Activated CD8-positive, alpha-beta memory T cell treated with anti-CD3 and anti-CD28 coated beads for 36 hours (primary cell): ENCODE results near the gene CDHR5. TPM values are rescaled to one million over a fixed set of nuclear protein-coding genes. Genes with fewer than 3 reads are reported as not detected.

Source experiments
- CTCF ChIA-PET: fragments of 350-600 bp; sonication (Branson Sonifier 250); formaldehyde crosslinking; loops from one replicate; lab custom pipeline; 2021; ENCODE audit warnings: antibody characterized with exemption; lab: Charles Lee
- POLR2A ChIA-PET: fragments of 350-600 bp; sonication (Branson Sonifier 250); formaldehyde crosslinking; loops from one replicate; lab custom pipeline; 2021; ENCODE audit warnings: antibody characterized with exemption; lab: Charles Lee
- total RNA-seq, 2 experiments: library from RNA; stranded (reverse); gene quantifications; one replicate each; pipeline ENCODE4 v1.2.3, GENCODE V29; 2021

Gene CDHR5
- total RNA-seq, 2 experiments from 2014 or later, result not detected

DNA sequence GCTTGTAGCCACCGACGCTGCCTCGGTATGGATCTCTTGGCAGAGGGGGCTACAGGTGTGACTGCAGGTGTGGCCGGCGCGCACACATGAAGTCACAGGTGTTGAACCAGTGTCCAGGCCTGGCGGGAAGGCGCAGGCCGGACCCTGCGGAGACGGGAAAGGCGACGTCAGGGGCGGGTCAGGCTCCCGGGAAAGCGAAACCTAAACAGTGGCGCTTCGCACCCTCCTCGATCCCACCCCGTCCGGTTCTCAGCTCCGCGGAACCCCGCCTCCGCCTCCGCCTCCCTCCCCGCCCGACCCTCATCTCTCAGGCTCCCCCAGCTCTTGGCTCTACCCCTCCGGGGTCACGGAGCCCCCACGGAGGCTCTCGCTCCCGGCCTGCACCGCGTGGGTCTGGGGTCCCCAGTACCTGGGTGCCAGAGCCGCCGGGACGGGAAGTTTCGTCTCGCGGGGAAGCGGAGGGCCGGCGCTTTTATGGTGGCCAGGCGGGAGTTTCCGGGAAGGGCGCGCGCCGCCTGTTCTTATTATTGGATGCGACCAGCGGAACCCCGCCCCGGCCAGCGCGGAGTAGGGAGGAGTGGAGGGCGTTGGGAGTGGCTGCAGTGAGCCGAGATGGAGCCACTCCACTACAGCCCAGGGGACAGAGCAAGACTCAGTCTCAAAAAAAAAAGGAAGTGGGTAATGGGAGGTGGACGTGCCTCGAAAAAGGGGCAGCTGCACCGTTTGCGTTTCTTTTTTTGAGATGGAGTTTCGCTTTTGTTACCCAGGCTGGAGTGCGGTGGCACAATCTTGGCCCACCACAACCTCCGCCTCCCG, 9.0 kb downstream of the CDHR5 start, which contains the start of gene IRF7:
TSS of gene IRF7 (minus strand) at position 447 of the 816 bp plus-strand sequence. CDS start 586 bp downstream, outside the sequence.
- ChIA-PET POLR2A (interaction anchor here (0.6 to 2.5 kb wide), 4 partner anchors 37 to 161 kb away, joined by 3 to 9 read pairs (median 3); partner anchors contain the start of gene PHRF1), CTCF (interaction anchor here (0.6 to 3.1 kb wide), 3 partner anchors 97 to 108 kb away, joined by 3 to 9 read pairs (median 3); no protein-coding TSS in a partner anchor)

DNA sequence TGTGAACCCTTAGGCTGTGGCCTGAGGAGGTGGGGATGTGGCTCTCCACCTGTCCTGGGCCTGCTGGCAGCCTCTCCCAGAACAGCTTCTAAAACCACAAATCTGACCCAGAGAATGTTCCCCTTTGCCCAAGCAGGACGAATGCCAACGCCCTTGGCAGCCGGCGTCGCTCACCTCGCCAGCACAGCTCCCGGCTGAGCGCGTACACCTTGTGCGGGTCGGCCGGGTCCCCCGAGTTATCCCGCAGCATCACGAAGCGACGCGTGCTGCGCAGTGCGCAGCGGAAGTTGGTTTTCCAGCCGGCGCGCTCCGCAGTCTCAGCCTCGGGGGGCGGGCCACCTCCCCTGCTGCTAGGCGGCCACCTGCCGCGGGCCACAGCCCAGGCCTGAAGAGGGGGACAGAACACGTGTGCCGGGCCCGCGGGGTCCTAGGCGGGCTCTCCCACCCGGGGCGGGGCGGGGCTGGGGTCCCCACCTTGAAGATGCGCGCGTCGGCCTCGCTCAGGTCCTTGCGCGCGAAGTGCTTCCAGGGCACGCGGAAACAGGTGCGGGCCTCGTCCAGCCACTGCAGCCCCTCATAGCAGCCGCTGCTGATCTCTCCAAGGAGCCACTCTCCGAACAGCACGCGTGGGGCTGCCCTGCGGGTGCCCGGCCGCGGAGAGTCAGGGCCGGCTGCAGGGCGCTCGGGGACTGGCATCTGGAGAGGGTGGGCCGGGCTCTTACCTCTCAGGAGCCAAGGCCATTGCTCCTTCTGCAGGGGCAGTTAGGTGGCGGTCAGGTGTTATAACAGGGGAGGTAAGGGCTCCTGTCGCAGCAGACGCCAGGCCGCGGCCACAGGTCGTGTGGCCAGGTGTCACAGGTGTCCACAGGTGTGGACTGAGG, 9.9 kb downstream of the CDHR5 start:
- ChIA-PET POLR2A (interaction anchor here (0.7 to 2.5 kb wide), 2 partner anchors 39 to 205 kb away, joined by 6 to 9 read pairs; partner anchors contain the start of gene PHRF1), CTCF (interaction anchor here (0.6 to 3.1 kb wide), 2 partner anchors 96 to 109 kb away, joined by 3 to 9 read pairs; no protein-coding TSS in a partner anchor)

DNA sequence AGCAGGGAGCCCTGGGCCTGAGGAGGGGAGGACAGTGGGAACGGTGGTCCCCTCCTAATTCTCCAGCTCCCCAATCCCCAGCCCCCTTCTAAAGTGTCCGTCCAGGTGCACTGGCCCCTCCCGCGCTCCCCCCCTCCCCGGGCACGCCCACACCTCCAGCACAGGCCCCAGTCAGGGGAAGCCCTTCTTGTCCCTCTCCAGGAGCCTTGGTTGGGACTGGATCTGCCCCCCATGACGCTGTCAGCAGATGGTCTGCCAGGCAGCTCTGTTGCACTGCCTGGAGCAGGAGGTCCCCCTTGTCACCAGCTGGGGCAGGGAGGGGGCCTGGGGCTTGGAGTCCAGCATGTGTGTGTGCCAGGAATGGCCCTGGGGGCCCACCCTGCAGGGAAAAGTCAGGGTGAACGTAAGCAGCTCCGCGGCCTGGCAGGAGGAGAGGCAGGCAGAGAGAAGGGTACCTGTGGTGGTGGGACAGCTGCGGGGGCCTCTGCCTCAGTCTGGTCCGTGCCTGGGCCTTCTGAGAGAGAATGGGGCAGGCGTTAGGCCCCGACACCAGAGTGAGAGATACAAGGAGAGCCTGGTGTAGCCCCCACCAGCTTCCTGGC, 10.6 kb downstream of the CDHR5 start:
- CTCF ChIA-PET, result interaction anchor here (0.7 to 0.9 kb wide), 2 partner anchors 108 to 114 kb away, joined by 3 read pairs; no protein-coding TSS in a partner anchor
- POLR2A ChIA-PET, result interaction anchor here (0.6 to 2.5 kb wide), 3 partner anchors 38 to 206 kb away, joined by 3 to 9 read pairs (median 6); partner anchors contain the start of gene PHRF1

DNA sequence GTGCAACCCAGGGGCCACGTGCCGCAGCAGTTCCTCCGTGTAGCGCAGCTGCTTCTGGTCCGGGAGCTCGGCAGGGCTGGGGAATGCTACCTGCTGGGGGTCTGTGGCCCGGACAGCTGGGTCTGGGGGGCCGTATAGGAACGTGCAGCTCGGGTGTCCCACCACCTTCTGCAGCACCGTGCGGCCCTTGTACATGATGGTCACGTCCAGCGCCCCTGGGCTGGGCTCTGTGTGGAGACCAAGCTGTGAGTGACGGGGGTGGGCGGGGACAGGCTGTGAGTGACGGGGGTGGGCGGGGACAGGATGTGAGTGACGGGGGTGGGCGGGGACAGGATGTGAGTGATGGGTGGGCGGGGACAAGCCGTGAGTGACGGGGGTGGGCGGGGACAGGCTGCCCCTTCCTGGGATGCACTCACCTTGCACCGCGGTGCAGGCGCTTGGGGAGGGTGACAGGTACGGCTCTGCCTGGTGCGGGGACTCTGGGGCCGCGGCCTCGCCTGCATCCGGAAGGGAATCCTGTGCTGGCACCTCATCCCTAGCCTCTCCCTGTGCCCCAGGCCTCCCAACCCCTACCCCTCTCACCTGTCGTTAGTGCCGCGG, 11.3 kb downstream of the CDHR5 start:
- ChIA-PET POLR2A (interaction anchor here (0.6 kb wide), 1 partner anchor 38 kb away, joined by 3 read pairs; the partner anchor contains the start of gene PHRF1), CTCF (interaction anchor here (0.7 to 1.3 kb wide), 3 partner anchors 38 to 115 kb away, joined by 3 read pairs; partner anchors contain the start of gene PHRF1)

DNA sequence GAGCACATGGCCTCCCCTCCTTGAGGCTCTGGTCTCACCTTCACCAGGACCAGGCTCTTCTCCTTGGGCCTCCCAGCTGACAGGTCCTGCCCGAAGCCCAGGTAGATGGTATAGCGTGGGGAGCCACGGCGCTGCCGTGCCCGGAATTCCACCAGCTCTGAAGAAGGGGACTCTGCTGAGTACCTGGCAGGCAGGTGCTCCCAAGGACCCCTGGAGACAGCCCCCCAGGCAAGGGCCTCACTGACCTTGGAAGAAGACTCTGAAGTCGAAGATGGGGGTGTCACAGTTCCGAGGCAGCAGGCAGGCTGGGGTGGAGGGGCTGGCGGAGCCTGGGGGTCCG, 11.8 kb downstream of the CDHR5 start:
- ChIA-PET POLR2A (interaction anchor here (0.6 kb wide), 1 partner anchor 14 kb away, joined by 3 read pairs; the partner anchor contains the start of gene SCT), CTCF (interaction anchor here (1.3 kb wide), 1 partner anchor 37 kb away, joined by 3 read pairs; the partner anchor contains the start of gene PHRF1)

DNA sequence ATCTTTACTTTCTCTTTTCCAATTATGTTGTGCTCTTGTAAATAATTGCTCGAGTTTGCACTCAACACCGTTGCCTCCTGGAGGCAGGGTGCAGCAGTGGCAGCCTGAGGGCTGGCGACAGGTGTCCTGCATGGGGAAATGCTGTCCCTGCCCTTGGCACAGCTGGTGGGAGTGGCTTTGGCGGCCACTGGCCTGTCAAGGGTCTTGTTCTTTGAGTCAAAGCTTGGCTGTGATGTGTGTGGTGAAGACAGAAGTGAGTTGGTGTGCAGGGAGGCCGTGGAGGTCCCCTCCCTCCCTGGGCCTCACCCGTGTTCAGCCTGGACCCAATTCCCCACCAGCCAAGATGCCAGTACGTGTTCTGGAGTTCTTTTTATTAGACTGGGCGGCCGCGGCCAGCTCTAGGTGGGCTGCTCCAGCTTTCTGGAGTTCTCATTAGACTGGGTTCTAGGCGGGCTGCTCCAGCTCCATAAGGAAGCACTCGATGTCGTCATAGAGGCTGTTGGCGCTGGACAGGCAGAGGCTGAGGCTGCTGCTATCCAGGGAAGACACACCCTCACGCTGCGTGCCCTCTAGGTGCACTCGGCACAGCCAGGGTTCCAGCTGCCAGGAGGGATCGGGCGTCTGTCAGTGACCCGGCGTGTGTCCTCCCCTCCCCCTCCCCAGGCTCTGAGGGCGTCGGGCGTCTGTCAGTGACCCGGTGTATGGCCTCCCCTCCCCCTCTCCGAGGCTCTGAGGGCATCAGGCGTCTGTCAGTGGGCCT, 12.4 kb downstream of the CDHR5 start:
- POLR2A ChIA-PET, result interaction anchor here (0.6 to 1.6 kb wide), 2 partner anchors 15 to 46 kb away, joined by 3 read pairs; partner anchors contain the start of gene SCT
- CTCF ChIA-PET, result interaction anchor here (1.3 kb wide), 1 partner anchor 37 kb away, joined by 3 read pairs; the partner anchor contains the start of gene PHRF1

DNA sequence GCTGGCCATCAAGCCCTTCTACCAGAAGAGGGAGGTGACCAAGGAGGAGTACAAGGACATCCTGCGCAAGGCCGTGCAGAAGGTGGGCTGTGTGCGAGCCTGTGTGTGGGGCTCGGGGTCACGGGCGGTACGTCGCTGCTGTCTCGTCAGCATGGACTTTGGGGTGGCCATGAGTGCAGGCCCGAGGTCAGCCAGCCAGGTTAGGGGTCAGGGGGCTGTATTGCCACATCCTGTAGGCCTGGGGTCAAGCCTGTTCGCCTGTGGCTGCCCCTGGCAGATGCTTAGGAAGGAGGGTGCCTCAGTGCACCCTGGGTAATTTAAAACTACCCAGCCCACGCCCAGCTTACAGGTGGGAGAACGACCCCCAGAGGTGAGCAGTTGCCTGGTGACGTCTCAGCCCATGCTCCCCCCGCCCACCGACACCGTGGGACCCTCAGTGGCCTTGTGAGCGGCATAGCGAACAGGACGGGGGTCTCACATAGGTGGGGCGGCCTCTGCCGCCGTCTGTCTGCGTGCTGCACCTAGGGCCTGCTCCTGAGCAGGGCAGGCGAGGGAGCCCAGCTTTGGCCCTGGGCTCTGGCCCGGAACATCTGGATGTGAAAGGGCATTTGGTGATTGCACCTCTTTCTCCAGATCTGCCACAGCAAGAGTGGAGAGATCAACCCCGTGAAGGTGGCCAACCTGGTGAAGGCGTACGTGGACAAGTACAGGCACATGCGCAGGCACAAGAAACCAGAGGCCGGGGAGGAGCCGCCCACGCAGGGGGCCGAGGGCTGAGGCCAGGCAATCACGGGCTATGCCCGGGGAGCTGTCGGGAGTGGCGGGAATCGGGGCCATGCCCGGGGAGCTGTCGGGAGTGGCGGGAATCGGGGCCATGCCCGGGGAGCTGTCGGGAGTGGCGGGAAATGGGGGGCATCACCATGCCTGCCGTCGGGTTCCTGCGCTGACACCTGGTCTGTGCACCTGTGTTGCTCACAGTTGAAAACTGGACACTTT, 13.5 kb downstream of the CDHR5 start:
- CTCF ChIA-PET, result no interaction called here
- POLR2A ChIA-PET, result interaction anchor here (1.6 kb wide), 1 partner anchor 45 kb away, joined by 3 read pairs; no protein-coding TSS in a partner anchor

DNA sequence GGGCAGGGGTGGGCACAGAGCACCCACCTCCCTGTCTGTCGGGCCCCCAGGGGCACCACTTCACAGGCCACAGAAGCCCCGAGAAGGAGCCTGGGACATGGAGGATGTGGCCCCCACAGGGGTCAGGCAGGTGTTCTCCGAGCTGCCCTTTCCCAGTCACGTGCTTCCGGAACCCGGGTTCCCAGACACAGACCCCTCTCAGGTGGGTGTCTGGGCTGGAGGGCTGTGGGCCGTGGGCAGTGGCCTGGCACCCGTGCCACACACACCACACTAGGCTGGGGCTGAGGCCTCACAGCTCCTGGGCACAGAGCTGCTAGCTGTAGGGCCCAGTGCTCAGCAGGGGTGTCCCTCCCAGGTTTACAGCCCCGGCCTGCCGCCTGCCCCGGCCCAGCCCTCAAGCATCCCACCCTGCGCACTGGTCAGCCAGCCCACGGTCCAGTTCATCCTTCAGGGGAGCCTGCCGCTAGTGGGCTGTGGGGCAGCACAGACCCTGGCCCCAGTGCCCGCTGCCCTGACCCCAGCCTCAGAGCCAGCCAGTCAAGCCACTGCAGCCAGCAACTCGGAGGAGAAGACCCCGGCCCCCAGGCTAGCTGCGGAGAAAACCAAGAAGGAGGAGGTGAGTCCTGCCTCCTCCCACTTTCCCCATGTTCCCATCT, 14.5 kb downstream of the CDHR5 start:
- ChIA-PET POLR2A (no interaction called here), CTCF (no interaction called here)

DNA sequence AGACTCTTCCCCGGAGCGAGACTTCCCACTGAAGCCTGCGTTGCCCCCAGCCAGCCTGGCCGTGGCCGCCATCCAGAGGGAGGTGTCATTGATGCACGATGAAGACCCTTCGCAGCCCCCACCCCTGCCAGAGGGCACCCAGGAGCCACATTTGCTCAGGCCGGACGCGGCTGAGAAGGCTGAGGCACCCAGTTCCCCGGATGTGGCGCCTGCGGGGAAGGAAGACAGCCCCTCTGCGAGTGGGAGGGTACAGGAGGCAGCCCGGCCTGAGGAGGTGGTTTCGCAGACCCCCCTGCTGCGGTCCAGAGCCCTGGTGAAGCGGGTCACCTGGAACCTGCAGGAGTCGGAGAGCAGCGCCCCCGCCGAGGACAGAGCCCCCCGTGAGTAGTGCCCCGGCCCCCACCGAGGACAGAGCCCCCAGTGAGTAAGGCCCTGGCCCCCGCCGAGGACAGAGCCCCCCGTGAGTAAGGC, 15.4 kb downstream of the CDHR5 start:
- CTCF ChIA-PET, result interaction anchor here (0.5 kb wide), 1 partner anchor 87 kb away, joined by 3 read pairs; no protein-coding TSS in a partner anchor
- POLR2A ChIA-PET, result no interaction called here

DNA sequence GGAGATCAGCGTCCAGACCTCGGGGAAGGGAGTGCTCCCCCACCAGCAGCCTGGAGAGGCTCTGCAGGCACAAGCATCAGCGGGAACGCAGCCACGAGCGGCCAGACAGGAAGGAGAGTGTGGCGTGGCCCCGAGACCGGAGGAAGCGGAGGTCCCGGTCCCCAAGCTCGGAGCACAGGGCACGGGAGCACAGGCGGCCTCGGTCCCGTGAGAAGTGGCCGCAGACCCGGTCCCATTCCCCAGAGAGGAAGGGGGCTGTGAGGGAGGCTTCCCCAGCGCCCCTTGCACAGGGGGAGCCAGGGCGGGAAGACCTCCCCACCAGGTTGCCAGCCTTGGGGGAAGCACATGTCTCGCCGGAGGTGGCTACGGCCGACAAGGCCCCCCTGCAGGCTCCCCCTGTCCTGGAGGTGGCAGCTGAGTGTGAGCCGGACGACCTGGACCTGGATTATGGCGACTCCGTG, 15.9 kb downstream of the CDHR5 start:
- ChIA-PET CTCF (interaction anchor here (0.5 kb wide), 1 partner anchor 88 kb away, joined by 3 read pairs; no protein-coding TSS in a partner anchor), POLR2A (no interaction called here)

DNA sequence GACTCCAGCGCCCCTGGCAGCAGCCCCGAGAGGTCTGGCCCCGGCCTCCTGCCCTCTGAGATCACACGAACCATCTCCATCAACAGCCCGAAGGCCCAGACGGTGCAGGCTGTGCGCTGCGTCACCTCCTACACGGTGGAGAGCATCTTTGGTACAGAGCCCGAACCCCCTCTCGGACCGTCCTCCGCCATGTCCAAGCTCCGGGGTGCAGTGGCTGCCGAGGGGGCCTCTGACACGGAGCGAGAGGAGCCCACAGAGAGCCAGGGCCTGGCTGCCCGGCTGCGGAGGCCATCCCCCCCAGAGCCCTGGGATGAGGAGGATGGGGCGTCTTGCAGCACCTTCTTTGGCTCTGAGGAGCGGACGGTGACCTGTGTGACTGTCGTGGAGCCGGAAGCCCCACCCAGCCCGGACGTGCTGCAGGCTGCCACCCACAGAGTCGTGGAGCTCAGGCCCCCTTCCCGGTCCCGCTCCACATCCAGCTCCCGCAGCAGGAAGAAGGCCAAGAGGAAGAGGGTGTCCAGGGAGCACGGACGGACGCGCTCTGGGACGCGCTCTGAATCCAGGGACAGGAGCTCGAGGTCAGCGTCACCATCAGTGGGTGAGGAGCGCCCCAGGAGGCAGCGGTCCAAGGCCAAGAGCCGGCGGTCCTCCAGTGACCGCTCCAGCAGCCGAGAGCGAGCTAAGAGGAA, 16.6 kb downstream of the CDHR5 start:
- ChIA-PET CTCF (no interaction called here), POLR2A (no interaction called here)

DNA sequence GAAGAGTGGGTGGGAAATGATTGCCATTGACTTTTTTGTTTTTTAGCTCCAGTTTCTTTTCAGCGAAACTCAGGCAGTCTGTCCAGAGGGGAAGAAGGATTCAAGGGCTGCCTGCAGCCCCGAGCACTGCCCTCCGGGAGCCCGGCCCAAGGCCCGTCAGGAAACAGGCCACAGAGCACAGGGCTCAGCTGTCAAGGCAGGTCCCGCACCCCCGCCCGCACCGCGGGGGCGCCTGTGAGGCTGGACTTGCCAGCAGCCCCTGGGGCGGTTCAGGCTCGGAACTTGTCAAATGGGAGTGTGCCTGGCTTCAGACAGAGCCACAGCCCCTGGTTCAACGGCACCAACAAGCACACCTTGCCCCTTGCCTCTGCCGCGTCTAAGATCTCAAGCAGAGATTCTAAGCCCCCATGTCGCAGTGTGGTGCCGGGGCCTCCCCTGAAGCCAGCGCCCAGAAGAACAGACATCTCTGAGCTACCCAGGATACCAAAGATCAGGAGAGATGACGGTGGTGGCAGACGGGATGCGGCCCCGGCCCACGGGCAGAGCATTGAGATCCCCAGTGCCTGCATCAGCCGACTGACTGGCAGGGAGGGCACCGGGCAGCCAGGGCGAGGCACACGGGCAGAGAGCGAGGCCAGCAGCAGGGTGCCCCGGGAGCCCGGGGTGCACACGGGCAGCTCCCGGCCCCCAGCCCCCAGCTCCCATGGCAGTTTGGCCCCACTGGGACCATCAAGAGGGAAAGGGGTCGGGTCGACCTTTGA, 17.6 kb downstream of the CDHR5 start:
- ChIA-PET POLR2A (no interaction called here), CTCF (no interaction called here)

DNA sequence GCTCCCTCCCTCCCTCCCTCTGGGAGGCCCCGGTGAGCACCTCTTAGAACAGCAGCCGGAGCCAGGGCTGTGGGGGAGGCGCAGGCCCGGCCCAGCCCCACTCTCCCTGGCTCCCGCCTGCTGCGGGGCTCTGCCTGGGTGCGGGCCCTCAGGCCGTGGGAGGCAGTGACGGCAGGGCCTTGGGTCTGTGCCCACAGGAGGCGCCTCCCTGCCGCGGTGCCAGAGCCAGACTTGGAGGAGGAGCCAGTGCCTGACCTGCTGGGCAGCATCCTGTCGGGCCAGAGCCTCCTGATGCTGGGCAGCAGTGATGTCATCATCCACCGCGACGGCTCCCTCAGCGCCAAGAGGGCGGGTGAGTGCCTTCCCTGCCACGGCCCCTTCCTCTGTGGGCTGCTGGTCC, 18.5 kb downstream of the CDHR5 start:
- CTCF ChIA-PET, result no interaction called here
- POLR2A ChIA-PET, result no interaction called here
